Testis (tissue), 3 donors: ENCODE results near the gene PC. TPM values are rescaled to one million over a fixed set of nuclear protein-coding genes. Genes with fewer than 3 reads are reported as not detected.
A peak's percentile ranks its signal among the peaks of the same experiment; 100 is the strongest.

Source experiments
- DNase-seq: peaks from one replicate; pipeline ENCODE4 v3.0.0-alpha.2; 2019
- H3K27ac ChIP-seq, 2 donors: fragments of 200-600 bp; sonication (generic); one replicate each; pipeline ENCODE4 v1.5.1; 2019
- H3K27me3 ChIP-seq: fragments of 200-600 bp; sonication (generic); one replicate; pipeline ENCODE4 v1.5.1; 2019
- H3K36me3 ChIP-seq: fragments of 200-600 bp; sonication (generic); one replicate; pipeline ENCODE4 v1.5.1; 2017; ENCODE audit warnings: low read depth; ENCODE audit errors: missing control alignments
- H3K4me1 ChIP-seq: fragments of 200-600 bp; sonication (generic); one replicate; pipeline ENCODE4 v1.5.1; 2019
- H3K4me3 ChIP-seq, 2 donors: fragments of 200-600 bp; sonication (generic); one replicate each; pipeline ENCODE4 v1.5.1; 2017 to 2019
- H3K9me3 ChIP-seq: fragments of 200-600 bp; sonication (generic); one replicate; pipeline ENCODE4 v1.5.1; 2017
- POLR2A ChIP-seq: fragments of 450-650 bp; IDR thresholded peaks from one replicate; pipeline ENCODE4 v1.6.1; 2017; ENCODE audit warnings: antibody characterized with exemption, mild to moderate bottlenecking, moderate library complexity
- WGBS, 2 donors: methylation state at CpG; one replicate each; pipeline ENCODE4 v1.1.5; 2018; 5-methylcytosine and 5-hydroxymethylcytosine counted together
- intact Hi-C: fragments of 100-400 bp; cut with DNase I; formaldehyde crosslinking; loops from one replicate; pipeline ENCODE4 v1.15.1; 2023; ENCODE audit warnings: low total_unique reads
- polyA plus RNA-seq: library from polyadenylated mRNA; stranded (reverse); fragments of 350-450 nt; fragmentation: Illumina TruSeq; extraction: RNeasy Lipid Tissue Mini Kit (QIAGEN cat#74804); gene quantifications from one replicate; pipeline ENCODE4 v1.2.3, GENCODE V29; 2014; ENCODE audit warnings: low read depth, low replicate concordance; ENCODE audit not compliant: insufficient read depth
- total RNA-seq, 2 donors: library from RNA; depleted of rRNA; stranded (reverse); fragments of >200 nt; gene quantifications; one replicate each; pipeline ENCODE4 v1.2.3, GENCODE V29; 2016
- TF ChIP-seq, protein P1 (sequence below), 3 experiments: fragments of 450-650 bp in 2 of 3; fragments of 200-600 bp in 1 of 3; sonication (generic) in 1 of 3; IDR thresholded peaks; one replicate each; pipeline ENCODE4 v1.5.1; 2016 to 2019; ENCODE audit warnings: antibody characterized with exemption in 3 of 3, mild to moderate bottlenecking in 2 of 3, moderate library complexity in 1 of 3

The PC gene
- total and polyA plus RNA-seq, 3 donors from 2014 or later = 40.9 to 53.1 (median 46.0) TPM

DNA sequence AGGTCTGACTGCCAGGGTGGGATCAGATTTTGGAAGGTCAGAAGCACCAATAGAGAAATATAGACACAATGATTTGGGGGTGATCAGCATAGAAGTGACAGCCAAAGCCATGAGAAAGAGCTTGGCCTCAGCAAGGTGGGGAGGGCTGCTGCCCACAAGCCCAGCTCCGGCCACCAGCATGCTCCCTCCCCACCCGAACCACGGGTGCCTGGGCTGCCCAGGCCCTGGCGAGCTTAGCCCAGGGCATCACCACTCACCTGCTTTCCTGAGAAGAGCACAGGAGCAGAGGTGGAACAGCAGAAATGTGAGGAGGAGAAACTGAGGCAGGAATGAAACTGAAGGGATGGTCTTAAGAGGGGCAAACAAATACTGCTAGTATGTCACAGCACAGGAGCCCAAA, 52.6 kb downstream of the PC start:
- peak overlapping the region in 1 of 2 donors; percentile 62 for H3K27ac ChIP-seq
- no peak overlapping the region for H3K4me3 ChIP-seq
- no peak for DNase-seq
- peaks cover 16% of the 10 kb centered on the region for H3K4me1 ChIP-seq
- H3K27me3 ChIP-seq = no peaks in the 10 kb centered on the region
- no peak for TF ChIP-seq POLR2A
- TF ChIP-seq, protein P1, sequence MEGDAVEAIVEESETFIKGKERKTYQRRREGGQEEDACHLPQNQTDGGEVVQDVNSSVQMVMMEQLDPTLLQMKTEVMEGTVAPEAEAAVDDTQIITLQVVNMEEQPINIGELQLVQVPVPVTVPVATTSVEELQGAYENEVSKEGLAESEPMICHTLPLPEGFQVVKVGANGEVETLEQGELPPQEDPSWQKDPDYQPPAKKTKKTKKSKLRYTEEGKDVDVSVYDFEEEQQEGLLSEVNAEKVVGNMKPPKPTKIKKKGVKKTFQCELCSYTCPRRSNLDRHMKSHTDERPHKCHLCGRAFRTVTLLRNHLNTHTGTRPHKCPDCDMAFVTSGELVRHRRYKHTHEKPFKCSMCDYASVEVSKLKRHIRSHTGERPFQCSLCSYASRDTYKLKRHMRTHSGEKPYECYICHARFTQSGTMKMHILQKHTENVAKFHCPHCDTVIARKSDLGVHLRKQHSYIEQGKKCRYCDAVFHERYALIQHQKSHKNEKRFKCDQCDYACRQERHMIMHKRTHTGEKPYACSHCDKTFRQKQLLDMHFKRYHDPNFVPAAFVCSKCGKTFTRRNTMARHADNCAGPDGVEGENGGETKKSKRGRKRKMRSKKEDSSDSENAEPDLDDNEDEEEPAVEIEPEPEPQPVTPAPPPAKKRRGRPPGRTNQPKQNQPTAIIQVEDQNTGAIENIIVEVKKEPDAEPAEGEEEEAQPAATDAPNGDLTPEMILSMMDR (IDR thresholded peaks at IDR 0.05) = no peak
- H3K36me3 ChIP-seq = no peaks in the 10 kb centered on the region
- WGBS, 2 donors = 83 to 98% methylated on average over 4 of the region's 4 CpGs
- intact Hi-C loops = no loop called here
- H3K9me3 ChIP-seq = no peaks in the 10 kb centered on the region

DNA sequence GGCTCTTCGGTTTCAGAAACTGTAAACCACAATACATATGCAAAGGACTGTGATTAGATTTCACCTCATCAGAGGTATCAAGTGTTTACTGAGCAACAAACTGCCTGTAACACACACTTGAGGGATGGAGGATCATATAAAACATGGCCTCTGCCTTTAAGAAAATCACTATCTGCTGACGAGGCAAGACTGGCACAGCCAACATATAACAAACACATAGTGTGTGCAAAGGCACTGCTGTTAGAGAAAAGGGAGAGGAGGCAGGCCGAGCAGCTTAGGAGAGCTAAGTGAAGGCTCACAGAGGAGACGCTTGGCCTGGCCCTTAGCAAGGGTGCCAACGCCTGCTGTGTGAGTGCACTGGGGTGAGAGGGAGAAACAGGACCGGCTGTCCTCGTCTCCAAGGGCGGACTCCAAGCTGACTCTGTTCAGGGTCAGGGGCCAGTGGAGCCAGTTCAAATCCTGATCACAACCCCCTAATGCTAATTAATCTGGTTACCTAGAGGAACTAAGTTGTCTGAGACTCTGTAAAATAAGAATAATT, 53.1 kb downstream of the PC start:
- peaks cover 16% of the 10 kb centered on the region for H3K4me1 ChIP-seq
- no peaks in the 10 kb centered on the region for H3K27me3 ChIP-seq
- TF ChIP-seq, protein P1 (IDR thresholded peaks at IDR 0.05) = no peak
- no peak for TF ChIP-seq POLR2A
- intact Hi-C loops = no loop called here
- 72 to 76% methylated on average over 8 of the region's 8 CpGs for WGBS, 2 donors
- H3K27ac ChIP-seq = no peak overlapping the region
- no peak for DNase-seq
- no peaks in the 10 kb centered on the region for H3K9me3 ChIP-seq
- no peaks in the 10 kb centered on the region for H3K36me3 ChIP-seq
- no peak overlapping the region for H3K4me3 ChIP-seq

DNA sequence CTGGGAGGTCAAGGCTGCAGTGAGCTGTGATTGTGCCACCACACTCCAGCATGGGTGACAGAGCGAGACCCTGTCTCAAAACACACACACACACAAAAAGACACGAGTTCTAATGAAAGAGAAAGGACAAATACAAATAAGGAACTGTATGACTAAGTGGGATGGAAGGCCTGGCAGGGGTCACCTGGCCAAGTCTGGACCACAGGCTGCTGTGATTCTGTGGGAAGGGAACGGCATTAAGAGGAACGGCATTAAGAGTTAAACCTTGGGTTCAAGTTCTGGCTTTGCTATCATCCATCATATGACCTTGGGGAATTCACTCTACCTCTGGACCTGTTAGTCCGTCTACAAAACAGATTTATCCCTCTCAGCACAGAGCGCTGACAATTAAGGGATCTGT, 53.6 kb downstream of the PC start:
- Histone ChIP-seq H3K4me1 (peaks cover 16% of the 10 kb centered on the region), H3K27me3 (no peaks in the 10 kb centered on the region), H3K36me3 (no peaks in the 10 kb centered on the region), H3K4me3 (no peak overlapping the region), H3K9me3 (no peaks in the 10 kb centered on the region), H3K27ac (no peak overlapping the region)
- 89 to 93% methylated on average over 6 of the region's 6 CpGs for WGBS, 2 donors
- DNase-seq = no peak
- TF ChIP-seq, protein P1 (IDR thresholded peaks at IDR 0.05) = no peak
- TF ChIP-seq POLR2A = no peak
- intact Hi-C loops = no loop called here

DNA sequence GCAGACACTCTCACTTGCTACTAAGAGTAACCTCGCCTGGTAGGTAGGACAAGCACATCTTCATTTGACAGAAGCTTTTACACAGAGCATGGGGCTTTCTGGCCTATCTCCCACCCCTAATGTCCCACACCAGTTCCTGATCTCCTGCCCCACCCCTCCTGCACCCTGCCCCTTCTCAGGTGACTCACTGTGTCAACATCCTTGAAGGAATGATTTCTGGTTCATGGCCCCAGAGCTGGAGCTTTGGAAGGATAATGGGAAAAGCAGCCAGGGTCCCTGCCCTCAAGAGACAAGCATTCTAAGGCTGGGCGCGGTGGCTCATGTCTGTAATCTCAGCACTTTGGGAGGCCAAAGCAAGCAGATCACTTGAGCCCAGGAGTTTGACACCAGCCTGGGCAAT, 54.1 kb downstream of the PC start:
- Histone ChIP-seq H3K9me3 (no peaks in the 10 kb centered on the region), H3K36me3 (no peaks in the 10 kb centered on the region), H3K4me3 (no peak overlapping the region), H3K27ac (no peak overlapping the region), H3K27me3 (no peaks in the 10 kb centered on the region), H3K4me1 (peaks cover 16% of the 10 kb centered on the region)
- TF ChIP-seq, protein P1 (IDR thresholded peaks at IDR 0.05) = no peak
- TF ChIP-seq POLR2A = no peak
- intact Hi-C loops = no loop called here
- WGBS, 2 donors = 96 to 100% methylated on average over 3 of the region's 3 CpGs
- DNase-seq = no peak

DNA sequence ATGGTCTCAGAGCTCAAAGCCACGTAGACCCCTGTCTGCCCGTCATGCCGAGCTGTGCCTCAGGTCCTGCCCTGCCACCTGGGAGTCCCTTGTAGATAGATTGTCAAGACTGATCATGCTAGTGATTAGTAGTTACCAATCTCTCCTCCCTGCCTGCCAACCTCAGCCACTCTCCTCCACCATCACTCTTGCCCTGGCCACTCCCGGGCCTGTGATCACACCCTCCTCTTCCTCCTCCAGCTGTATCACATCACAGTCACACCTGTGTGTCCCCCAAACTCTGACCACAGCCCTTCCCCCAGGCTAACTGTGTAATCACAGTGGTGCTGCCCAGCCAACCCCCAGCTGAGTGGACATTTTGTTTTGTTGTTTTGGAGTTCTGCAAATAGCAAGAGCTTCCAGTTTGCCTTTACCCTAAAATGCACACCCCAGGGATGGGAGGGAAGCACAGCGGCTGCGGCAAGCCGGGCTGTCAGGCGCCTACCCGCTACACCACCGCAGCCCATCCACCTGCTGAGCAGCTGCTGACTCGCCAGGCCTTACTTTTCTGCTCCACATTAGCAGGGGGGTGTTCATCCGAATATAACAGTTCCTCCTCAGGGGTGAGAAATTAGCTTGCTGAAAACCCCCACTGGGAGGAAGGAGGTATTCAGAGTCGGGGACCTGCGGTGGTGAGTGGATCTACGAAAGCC, 55.6 kb downstream of the PC start:
- no peaks in the 10 kb centered on the region for H3K9me3 ChIP-seq
- peaks cover 10% of the 10 kb centered on the region for H3K4me1 ChIP-seq
- intact Hi-C loops = no loop called here
- 94% methylated on average over 14 to 15 of the region's 15 CpGs for WGBS, 2 donors
- TF ChIP-seq POLR2A = no peak
- no peaks in the 10 kb centered on the region for H3K36me3 ChIP-seq
- no peaks in the 10 kb centered on the region for H3K27me3 ChIP-seq
- H3K27ac ChIP-seq = no peak overlapping the region
- H3K4me3 ChIP-seq = no peak overlapping the region
- no peak for DNase-seq
